CD4-positive, alpha-beta T cell treated with Interleukin-4 for 4 hours (primary cell): Measurements from ENCODE around the gene RNU6-9.
"Not testable (repeated sequence)": the region's sequence is repeated elsewhere in the genome, so short reads cannot be mapped to it uniquely, and the experiment has no call there.

Experiments
- DNase-seq: peaks from one replicate; pipeline ENCODE4 v3.0.0-alpha.2; 2020

RNU6-9 gene

GRCh38 chr19:892894-893689 is at the start of gene RNU6-9, which contains the start of gene MED16:
RNU6-9 (plus strand) TSS chr19:893484.
MED16 (minus strand) TSS chr19:893187; CDS start chr19:891131, 2,056 bp downstream.
- DNase-seq: peak; percentile 92

- DNase-seq: no peak
These were observed 49.3 kb upstream of the RNU6-9 start for GRCh38 chr19:843836-844545.

DNA sequence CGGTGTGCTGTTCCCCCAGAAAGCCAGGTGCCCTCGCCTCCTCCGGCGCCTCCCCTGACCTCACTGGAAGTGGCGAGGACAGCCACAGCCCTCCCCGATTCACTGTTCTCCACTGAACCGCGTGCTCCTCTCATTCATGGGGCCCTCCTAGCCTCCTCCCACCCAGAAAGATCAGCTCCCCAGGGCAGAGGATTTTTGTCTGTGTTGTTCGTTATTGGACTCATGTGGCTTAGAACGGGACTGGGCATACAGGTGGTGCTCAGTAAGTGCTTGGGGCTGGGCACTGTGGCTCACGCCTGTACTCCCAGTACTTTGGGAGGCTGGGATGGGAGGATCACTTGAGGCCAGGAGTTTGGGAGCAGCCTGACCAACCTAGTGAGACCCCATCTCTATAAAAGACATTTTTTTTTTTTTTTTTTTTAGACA is 48.7 kb upstream of the RNU6-9 start:
- DNase-seq: no peak

GRCh38 chr19:845707-846521 is 47.4 kb upstream of the RNU6-9 start:
- DNase-seq: no peak

DNA sequence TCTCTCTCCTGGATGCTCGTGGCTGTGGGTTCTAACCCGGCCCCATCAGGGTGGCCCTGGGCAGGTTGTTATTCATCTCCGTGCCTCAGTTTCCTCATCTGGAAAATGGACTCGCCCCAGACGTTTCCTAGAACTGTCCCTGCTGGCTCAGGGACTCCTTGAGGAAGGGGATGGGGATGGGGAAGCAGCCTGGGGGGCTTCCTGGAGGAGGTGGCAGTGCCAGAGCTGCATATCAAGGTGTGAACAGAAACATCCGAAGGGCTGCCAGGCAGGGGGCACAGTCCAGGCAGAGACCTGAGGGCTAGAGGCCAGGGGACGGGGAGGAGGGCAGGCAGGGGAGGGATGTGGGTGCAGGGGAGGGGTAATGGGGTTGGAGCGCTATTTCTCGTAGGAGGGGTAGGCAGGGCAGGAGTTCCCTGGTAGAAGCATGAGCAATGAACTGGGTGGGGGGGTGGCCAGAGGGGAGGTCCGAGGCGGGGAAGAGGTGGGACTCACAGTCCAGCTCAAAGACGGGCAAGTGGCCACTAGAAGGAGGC is 44.8 kb upstream of the RNU6-9 start:
- no peak for DNase-seq

- DNase-seq: not testable (repeated sequence)
These were observed 44.1 kb upstream of the RNU6-9 start for GRCh38 chr19:849195-849594.

DNA sequence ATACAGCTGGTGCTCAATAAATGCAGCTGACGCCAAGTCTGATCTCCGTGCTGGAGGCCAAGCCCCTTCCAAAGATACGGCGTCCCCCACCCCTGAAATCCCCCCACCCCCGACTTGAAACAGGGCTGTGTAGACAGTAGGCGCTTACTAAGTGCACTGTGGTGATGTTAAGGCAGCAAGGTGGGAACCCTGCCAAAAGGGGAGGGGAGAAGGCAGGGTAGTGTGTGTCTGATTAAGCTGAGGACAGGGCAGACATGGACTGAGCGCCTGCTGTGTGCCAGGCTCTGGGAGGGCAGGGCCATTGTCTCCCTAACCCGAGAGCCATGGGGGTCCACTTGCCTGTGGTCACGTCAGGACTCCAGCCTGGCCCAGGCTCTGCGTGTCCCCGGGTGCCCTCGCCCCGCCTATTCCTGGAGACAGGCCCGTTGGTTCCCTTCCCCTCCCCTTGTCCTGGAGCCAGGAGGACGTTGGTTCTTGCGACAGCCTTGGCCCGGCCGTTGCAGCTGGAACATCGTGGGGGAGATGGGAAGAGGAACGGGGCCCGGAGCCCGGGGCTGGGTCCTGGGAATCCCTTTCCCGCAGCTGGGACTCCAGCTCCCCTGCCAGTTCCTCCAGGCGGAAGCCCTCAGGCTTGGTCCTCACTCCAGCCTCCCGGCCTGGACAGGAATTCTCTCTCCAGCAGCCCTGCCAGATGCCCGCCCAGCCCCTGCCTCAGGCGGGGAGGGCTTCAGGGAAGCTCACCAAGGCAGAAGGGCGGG is 42.9 kb upstream of the RNU6-9 start:
- no peak for DNase-seq

- DNase-seq: no peak
These were observed 42.3 kb upstream of the RNU6-9 start for GRCh38 chr19:850979-851335.

GRCh38 chr19:852136-853013 is 40.9 kb upstream of the RNU6-9 start, which contains the start of gene ELANE:
ELANE (plus strand) TSS chr19:852303; CDS start chr19:852329, 26 bp downstream.
- no peak for DNase-seq

DNA sequence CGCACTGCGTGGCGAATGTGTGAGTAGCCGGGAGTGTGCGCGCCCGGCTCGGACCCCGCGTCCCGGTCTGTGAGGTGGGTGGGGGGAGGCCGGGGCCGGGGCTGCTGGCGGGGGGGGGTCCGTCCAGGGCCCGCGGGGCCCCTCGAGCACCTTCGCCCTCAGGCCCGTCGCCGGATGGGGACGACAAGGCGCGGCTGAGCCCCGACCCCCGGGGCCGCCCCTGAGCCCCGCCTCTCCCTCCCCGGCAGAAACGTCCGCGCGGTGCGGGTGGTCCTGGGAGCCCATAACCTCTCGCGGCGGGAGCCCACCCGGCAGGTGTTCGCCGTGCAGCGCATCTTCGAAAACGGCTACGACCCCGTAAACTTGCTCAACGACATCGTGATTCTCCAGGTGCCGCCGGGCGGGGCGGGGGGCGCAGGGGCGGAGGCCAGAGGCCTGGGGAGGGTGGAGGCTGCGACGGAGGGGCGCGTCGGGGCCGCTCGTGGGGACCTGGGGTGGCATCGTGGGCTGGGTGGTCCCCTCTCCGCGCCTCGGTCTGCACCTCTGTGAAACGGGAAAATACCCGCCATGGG is 40.2 kb upstream of the RNU6-9 start:
- DNase-seq: no peak

GRCh38 chr19:853614-854220 is 39.6 kb upstream of the RNU6-9 start:
- not testable (repeated sequence) for DNase-seq

DNA sequence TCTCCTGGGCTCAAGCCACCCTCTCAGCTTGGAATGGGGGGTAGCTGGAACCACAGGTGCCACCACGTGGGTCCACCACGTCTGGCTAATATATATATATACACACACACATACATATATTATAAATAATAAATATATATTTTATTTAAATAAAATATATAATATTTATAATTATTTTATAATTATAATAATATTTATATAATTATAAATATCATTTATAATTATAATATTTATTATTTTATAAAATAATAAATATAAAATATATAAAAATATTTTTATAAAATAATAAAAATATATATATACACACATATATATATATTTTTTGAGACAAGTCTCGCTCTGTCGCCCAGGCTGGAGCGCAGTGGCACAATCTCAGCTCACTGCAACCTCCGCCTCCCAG is 38.7 kb upstream of the RNU6-9 start:
- DNase-seq: no peak

- DNase-seq: no peak
These were observed 38.1 kb upstream of the RNU6-9 start for GRCh38 chr19:855142-855541.

- no peak for DNase-seq
These were observed 37.6 kb upstream of the RNU6-9 start for GRCh38 chr19:855566-856120.

- no peak for DNase-seq
These were observed 35.0 kb upstream of the RNU6-9 start for GRCh38 chr19:858284-858683.

DNA sequence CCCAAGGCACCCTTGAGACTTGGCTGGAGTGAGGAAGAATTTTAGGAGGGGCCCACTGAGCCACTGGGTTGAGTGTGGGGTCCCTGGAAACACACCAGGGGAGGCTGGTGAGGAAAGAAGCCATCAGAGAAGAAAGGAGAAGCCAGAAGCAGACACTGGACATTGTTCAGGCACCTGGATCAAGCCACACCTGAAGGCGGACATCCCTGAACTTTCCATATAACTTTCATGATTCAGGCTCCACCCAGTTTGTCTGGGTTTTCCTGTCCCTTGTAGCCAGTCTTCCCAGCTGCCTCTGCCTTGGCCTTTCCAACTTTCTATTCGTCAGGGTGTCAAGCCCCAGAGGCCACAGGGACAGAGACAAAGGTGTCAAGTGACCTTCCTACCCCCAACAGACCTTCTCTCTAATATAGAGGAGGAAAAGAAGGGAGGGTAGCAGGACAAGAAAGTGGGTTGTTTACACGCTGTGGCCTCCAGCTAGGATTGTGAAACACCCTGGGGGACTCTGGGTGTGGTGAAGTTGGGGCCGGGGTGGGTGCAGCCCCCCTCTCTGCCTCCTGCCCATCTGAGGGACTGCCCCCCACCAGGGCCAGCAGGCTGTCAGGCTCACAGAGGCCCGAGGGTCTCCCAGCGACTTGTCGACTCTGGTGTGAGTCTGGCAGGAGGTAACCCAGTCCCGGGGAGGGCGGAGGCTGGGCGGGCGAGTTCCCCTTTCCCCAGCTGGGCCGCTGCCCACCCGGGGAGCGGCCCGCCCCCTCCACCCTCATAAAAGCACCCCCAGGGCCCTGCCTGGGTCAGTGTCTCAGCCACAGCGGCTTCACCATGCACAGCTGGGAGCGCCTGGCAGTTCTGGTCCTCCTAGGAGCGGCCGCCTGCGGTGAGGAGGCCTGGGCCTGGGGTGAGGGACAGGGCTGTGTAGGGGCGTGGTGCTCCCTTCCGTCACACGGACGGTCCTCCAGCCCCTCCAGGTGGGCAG is 34.1 kb upstream of the RNU6-9 start, which contains the start of gene CFD:
Gene CFD (plus strand): TSS at position 797 of the 976 bp plus-strand sequence. CDS start 26 bp downstream, at position 823.
- DNase-seq: no peak

DNA sequence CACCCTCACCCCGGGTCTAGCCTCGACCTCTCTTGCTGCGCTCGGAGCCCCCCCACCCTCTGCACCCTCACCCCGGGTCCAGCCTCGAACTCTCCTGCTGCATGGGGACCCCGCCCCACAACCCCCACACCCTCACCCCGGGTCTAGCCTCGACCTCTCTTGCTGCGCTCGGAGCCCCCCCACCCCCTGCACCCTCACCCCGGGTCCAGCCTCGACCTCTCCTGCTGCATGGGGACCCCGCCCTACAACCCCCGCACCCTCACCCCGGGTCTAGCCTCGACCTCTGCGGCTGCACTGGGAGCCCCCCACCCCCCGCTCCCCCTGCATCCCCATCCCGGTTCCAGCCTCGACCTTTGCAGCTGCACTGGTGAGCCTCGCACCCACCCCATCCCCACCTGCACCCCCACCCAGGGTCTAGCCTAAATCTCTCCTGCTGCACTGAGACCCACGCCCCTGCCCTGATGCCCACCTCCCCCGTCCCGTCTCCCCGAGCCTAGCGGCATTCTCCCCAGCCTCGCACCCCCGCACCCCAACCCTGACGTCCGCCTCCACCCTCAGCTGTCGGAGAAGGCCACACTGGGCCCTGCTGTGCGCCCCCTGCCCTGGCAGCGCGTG is 32.0 kb upstream of the RNU6-9 start:
- DNase-seq: no peak
